VCaP (cell line): Measurements from ENCODE around the gene PNPLA3.

ENCODE experiments used
- H3K27ac ChIP-seq: fragments of 450-650 bp; 2 replicates; pipeline ENCODE4 v1.5.1; 2017
- TF ChIP-seq, protein P1 (sequence below): fragments of 450-650 bp; conservative IDR thresholded peaks from 2 replicates; pipeline ENCODE4 v1.5.1; 2017; ENCODE audit warnings: mild to moderate bottlenecking, moderate library complexity

Gene PNPLA3

DNA sequence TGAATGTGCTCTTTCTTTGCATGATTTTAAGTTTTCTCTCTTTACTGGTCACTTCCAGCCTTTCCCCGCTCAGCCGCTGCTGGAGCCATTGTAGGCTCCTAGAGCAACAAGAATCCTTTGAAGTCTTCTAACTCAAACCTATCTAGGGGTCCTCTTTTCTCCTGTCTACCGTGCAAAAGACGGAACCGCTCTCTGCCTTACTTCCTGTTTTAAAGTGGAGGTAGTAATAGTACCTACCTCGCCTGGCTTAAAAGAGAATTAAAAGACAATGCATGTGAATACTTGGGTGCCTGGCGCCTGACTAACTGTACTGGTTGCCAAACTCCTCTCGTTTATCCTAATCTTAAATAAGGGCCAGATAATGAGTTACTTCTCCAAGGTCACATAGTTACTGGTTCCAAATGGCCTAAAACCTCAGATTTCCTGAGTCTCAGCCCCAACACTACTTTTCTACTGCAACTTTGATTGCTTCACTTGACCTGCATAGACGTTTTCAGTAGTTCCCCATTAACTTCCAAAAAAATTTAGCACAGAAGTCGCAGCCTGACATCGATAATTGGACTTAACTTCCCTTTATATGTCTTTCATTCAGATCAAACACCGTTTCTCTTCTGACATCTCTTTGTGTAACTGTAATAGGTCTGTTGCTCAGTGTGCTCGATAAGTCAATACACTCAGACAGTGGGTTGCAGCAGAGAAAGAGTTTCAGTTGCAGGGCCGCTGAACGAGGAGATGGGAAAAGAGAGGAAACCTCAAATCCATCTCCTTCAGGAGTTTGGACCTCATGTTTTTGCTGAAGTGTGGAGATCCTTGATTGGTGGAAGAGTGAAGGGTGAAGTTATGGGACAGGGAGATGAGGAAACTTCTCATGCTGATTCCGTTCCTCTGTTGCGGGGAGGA is 32.5 kb downstream of the PNPLA3 start:
- H3K27ac ChIP-seq = peak overlapping the region; percentile 84
- TF ChIP-seq, protein P1, sequence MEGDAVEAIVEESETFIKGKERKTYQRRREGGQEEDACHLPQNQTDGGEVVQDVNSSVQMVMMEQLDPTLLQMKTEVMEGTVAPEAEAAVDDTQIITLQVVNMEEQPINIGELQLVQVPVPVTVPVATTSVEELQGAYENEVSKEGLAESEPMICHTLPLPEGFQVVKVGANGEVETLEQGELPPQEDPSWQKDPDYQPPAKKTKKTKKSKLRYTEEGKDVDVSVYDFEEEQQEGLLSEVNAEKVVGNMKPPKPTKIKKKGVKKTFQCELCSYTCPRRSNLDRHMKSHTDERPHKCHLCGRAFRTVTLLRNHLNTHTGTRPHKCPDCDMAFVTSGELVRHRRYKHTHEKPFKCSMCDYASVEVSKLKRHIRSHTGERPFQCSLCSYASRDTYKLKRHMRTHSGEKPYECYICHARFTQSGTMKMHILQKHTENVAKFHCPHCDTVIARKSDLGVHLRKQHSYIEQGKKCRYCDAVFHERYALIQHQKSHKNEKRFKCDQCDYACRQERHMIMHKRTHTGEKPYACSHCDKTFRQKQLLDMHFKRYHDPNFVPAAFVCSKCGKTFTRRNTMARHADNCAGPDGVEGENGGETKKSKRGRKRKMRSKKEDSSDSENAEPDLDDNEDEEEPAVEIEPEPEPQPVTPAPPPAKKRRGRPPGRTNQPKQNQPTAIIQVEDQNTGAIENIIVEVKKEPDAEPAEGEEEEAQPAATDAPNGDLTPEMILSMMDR = no peak

DNA sequence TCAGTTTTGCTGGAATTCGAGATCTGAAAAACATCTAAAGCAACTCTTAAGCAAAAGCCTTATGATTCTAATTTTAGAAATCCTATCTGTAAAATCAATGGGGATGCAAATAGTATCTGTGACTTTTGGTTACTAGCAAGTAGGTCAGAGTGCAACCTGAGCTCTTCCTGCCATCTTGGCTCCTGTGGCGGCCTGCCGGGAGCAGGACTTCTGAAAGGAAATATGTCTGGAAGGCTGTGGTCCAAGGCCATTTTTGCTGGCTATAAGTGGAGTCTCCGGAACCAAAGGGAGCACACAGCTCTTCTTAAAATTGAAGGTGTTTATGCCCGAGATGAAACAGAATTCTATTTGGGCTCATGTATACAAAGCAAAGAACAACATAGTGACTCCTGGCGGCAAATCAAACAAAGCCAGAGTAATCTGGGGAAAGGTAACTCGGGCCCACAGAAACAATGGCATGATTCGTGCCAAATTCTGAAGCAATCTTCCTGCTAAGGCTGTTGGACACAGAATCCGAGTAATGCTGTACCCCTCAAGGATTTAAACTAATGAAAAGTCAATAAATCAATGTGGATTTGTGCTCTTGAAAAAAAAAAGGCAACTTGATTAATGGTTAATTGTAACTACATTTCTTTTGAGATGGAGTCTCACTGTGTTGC is 33.3 kb downstream of the PNPLA3 start:
- TF ChIP-seq, protein P1 = no peak
- peak overlapping the region; percentile 84 for H3K27ac ChIP-seq

DNA sequence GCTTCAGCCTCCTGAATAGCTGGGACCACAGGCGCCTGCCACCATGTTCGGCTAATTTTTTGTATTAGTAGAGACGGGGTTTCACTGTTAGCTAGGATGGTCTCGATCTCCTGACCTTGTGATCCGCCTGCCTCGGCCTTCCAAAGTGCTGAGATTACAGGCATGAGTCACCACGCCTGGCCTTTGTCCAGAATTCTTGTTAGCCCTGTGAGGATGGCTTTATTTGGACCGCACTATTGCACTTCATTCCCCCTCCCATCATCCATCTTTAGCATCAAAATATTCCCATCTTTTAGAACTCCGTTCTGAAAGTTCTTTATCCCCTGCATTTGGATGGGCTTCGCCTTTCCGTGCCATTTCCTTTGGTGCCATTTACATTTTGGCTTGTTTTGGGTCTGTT is 34.3 kb downstream of the PNPLA3 start:
- TF ChIP-seq, protein P1 = no peak
- no peak overlapping the region for H3K27ac ChIP-seq

DNA sequence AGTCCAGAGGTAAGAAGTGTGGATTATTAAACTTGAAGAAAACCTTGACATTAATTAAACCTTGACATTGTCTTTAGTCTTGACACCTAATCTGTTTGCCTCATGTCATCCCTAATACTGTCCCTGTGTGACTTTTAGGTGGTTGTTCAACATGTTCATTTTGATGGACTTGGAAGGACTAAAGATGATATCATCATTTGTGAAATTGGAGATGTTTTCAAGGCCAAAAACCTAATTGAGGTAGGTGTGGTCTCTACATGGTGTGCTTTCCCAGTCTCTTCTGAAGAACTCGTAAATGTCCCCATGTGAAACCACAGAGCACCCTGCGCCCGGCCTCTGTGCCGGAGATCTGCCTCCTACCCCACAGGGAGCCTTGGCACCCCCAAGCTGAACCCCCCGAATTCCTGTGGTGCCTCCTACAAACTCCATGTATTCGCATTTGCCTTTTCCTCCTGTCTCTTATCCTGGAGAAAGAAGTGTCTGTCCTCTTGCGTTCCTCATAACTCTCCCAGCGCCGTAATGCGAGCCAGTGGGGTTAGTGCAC is 40.8 kb downstream of the PNPLA3 start:
- TF ChIP-seq, protein P1 = no peak

DNA sequence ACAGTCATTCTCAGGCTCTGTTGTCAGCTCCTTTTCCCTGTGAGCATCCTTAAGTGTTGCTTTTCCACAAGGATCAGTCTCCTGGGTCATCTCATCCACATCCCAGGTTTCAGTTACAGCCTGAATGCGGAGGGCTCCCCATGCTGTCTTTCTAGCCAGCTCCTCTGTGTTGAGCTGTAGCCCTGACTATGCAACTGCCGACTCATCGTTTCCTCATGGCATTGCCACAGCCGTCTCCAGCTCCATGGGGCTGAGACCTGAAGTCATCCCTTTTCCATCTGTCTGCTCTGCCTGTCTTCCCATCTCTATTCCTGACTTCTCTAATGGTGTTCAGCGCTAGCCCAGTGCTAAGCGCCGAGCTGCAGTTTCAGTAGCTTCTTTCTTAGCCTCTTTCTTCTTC is 43.5 kb downstream of the PNPLA3 start:
- H3K27ac ChIP-seq = no peak overlapping the region
- TF ChIP-seq, protein P1 = no peak

More for the DNA sequence above, 40.8 kb downstream of the PNPLA3 start:
- no peak overlapping the region for H3K27ac ChIP-seq

DNA sequence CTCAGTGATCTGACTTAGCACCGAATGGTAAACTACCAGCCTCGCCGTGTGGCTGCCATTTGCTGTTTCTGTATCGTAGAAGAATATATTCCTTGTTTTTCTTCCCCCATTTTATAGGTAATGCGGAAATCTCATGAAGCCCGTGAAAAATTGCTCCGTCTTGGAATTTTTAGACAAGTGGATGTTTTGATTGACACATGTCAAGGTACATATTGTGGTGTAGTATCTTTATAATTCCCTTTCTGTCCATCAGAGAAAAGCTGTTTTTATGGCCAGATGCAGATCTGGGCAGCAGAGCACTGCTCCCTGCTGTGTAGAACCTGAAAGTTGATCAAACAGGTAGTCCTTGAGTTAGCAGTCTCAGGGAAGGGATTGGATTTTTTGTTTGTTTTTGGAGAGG is 45.0 kb downstream of the PNPLA3 start:
- no peak overlapping the region for H3K27ac ChIP-seq
- TF ChIP-seq, protein P1 = no peak

DNA sequence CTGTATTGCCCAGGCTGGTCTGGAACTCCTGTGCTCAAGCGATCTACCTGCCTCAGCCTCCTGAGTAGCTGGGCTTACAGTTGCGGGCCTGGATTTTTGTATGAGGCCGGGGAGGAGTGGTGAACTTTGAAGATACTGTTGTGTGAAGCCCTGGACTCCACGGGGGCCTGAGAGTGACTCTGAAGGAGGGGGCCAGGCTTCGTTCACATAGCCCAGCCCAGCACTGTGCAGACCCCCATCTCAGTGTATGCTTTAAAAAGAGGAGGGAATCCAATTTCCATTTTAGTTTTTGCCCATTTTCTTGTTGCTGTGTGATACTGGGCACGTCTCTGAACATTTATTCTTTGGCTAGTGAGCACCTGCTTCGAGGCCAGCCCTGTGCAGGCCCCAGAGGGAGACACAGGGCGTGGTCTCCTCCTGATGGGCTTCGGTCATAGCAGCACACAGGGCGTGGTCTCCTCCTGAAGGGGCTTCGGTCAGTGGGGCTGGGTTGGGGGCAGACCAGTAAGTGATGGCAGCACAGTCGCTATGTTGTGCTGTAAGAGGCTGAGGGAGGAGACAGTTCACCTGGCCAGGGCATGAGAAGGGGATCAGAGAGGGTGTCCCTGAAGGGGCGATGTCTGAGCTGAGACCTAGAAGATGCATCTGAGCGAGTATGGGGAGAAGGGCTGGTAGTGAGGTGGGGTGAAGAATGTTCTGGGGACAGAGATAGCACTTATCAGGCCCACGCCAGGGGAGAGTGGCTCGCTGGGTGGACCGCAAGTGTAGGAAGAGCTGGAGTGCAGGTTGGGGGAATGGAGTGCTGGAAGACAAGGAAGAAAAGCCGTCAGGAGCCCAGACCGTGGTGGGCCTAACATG is 45.6 kb downstream of the PNPLA3 start:
- TF ChIP-seq, protein P1 = no peak
- no peak overlapping the region for H3K27ac ChIP-seq
